ENCODE measurements around the gene HERPUD2.
"Not testable (repeated sequence)": the region's sequence is repeated elsewhere in the genome, so short reads cannot be mapped to it uniquely, and the experiment has no call there.

HERPUD2 gene

DNA sequence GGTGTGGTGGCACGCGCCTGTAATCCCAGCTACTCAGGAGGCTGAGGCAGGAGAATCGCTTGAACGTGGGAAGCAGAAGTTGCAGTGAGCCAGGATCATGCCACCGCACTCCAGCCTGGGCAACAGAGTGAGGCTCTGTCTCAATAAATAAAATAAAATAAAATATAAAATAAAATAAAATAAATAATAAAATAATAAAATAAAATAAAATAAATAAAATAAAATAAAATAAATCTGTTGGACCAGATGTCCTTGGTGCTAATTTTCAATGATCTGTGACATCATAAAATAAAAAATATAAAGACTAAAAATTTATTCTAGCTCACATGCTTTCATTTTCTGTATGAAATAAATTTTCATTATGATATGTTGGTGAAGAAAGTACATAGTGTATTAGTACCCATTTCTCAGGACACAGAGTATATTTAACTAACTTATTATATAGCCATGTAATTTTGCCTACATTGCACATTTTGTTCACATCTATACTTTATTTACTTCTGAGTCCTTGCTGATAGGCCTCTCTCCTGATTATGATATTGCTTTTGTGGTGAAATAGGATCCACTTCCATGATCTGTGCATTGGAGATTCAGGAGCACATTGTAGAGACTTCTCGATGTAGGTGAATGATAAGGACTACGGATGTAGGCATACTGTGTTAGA, 17.8 kb upstream of the HERPUD2 start:
- no peak for DNase-seq

DNA sequence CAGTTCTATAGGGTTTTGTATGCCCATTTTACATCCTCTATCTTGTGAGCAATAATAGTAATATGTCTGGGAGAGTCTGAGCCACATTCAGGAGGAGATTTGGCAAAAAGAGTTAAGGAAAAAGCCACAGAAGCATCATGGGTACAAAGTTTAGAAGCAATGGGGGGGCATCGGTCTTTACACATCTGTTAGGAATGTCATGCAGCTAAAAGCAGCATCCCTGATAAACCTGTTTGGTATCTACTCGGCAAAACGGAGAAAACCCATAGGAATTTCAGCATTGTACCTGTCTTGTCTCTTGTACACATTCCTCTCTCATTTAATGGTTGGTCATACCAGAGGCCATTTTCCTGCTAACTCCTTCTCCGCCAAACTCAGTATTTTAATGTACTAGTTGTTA, 12.5 kb upstream of the HERPUD2 start:
- DNase-seq = no peak

DNA sequence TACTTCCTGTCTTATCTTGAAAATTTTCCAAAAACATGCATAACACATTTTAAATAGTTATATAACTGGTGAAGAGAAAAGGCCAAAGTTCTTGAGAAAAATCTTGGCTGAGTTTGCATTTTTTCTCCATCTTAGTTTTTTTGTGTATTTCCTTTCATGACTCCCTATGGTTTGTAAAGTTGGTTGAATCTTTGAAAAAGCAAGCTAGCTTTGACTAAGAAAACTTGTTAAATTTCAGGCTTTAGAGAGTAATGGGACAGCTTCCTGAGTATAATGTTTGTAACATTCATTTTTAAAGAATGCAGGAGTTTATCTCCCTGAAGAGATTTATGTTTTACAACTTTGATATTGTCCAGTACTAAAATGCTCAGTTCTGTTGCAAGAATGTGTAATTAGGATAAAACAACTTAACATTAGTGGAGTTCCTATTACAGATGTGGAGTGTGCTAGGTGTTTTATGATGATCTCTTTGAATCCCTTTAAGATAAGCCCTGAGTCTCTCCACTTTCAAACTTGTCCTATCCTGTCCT, 11.1 kb upstream of the HERPUD2 start:
- no peak for DNase-seq

DNA sequence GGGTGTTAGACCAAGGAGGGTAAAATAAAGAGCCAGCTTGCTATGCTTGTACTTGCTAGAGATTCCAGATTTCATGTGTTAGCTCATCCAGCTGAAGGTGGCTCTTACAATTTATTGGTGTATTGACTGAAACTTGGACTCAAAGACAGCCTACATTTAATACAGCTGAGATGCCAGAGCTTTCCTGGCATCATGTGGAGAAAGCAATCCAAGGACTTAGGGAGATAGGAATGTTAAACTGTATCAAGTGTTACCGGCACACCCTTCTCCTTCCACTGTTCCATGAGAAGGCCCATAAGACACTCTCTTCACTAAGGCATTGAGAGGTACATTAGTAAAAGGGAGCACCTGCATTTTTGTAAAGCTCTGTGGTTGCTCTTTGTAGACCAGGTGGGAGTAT, 9.3 kb upstream of the HERPUD2 start:
- DNase-seq = no peak

DNA sequence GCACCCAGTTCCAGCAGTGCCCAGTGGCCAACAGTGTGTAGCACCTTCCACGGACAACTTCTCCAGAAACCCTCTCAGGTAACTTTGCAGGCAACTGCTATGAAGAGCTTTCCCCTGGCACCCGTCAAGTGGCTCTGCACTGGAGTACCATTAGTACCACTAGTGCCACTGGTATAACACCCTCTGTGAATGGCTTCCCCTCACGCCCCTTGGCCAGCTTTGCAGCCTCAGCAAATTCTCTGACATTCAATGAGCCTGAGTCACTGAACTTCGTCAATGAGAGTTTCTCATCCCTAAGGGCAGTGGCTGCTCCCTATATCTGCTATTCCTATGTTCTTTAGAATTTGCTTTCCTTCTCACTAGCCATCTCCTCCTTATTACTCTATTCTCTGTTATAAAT, 7.6 kb upstream of the HERPUD2 start:
- DNase-seq = no peak

DNA sequence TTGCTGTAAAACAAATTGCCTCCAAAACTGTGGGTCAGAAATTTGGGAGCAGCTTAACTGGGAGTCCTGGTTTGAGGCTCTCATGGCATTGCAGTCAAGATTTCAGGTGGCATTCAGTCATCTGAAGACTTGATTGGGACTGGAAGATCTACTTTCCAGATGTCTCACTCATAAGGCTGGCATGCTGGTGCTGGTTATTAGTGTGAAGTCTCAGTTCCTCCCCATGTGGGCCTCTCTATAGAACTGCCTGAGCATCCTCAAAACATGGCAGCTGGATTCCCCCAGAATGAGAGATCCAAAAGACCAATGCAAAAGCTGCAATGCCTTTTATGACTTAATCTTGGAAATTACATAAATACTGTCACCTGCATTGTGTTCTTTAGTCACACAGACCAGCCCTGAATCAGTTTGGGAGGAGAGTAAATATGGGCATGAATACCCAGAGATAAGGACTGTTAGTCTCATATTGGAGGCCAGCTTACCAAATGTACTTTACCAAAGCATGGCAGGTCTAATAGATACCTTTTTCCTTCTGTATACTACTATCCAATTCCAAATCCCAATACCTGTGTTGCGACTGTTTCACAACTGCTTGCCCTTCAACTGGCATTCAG, 6.5 kb upstream of the HERPUD2 start:
- no peak for DNase-seq

DNA sequence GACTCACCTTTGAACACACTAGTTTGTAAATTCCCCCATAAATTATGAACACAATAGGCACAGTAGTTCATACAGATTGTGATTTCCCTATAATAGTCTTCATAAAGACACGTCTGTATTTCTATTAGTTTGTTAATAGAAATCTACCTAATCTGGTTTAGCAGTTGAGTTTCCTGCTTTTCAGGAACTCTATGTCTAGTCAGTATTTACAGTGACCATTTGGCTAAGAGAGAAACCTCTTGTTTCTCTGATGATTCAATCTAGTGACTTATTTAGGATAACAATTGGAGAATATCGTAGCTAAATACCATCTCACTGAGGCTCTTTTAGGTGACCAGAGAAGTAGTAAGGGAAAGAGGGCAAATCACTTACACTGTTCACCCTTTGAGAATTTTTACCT, 5.9 kb upstream of the HERPUD2 start:
- no peak for DNase-seq

DNA sequence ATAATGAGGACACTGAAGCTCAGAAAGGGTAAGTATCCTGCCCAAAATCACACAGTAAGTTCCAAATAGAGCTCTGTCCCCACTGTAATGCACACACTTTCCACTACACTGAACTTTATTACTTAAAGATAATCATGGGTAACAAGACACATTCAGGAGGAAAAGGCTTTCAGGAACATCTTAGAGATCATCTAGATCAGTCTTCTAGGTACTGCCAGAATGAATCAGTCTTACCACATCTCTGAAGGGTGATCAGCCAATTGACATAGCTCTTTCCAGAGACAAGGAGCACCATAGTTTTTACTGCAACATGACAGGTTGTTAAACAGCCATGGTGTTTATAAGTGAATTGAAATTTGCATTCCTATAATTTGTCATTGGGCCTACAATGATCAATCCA, 5.4 kb upstream of the HERPUD2 start:
- no peak for DNase-seq

DNA sequence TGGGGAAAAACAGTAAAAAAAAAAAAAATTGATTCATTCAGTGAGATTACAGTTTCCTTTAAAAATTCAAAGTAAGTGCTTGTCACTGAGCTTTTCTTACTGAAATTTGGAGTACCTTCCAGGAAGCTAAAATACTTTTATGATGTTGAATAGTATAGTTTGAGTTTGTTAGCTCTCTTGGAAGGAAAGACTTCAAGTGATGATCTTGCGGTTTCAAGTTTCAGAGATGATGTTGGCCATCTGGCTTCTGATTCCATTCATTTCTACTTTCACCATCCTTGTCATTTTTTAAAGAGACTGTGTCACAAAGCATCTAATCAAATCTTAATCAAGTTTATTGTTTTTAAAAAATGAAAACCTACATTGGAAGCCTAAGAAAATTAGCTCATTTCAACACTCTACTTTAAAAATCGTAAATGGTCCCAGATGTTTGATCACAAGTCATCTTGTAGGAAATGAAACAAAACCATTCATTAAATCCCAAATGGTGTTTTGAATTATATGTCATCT, 4.9 kb upstream of the HERPUD2 start:
- no peak for DNase-seq

DNA sequence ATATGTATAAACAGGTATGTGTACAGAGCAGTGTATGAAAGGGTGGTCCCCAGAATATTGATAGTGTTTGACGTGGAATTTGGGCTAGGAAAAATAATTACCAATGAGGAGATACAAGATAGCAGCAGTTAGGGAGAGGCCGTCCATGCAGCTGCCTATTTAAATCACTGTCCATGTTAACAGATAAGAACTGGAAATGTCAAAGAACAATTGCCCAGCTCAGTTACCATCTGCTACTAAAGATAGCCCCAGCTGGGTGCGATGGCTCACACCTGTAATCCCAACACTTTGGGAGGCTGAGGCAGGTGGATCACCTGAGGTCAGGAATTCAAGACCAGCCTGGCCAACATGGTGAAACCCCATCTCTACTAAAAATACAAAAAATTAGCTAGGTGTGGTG, 3.4 kb upstream of the HERPUD2 start:
- DNase-seq = not testable (repeated sequence)

DNA sequence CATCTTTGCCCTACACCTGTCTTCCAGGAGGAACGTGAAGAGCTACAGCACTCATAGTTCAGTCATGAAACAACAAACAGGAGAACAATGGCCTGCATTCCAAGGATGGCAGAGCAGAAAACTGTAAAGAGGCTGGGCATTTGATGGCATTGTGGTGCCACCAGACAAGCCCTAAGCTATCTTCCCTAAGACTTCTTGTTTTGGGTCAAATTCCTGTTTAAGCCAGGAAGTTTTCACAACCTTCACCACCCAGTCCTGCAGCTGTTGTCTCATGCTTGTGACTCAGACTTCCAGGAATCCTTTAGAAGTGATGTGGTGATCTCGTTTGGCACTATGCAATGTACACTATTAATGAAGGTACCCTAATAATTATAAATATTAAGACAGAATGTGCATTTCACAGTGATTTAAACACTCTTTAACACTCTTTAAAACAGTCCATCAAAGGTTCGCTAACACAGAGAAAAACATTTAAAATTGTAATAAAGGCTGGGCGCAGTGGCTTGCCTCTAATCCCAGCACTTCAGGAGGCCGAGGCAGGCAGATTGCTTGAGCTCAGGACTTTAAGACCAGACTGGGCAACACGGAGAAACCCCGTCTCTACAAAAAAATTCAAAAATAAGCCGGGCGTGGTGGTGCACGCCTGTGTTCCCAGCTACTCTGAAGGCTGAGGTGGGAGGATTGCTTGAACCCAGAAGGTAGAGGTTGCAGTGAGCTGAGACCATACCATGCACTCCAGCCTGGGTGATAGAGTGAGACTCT, 2.7 kb upstream of the HERPUD2 start:
- DNase-seq = no peak

DNA sequence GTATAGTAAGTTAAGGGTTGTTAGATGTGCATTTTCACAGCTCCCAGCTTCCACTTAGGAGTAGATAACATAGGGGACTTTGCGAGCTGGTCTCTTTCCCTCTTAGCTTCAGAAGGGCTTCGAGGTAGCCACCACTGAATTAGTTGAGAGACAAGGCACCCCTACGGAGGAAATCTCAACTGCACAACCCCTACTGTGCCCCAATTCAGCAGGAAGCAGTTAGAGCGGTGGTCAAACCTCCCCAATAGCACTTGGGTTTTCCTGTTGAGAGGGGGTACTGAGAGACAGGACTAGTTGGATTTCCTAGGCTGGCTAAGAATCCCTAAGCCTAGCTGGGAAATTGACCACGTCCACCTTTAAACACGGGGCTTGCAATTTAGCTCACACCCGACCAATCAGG, 1.1 kb upstream of the HERPUD2 start:
- no peak for DNase-seq

DNA sequence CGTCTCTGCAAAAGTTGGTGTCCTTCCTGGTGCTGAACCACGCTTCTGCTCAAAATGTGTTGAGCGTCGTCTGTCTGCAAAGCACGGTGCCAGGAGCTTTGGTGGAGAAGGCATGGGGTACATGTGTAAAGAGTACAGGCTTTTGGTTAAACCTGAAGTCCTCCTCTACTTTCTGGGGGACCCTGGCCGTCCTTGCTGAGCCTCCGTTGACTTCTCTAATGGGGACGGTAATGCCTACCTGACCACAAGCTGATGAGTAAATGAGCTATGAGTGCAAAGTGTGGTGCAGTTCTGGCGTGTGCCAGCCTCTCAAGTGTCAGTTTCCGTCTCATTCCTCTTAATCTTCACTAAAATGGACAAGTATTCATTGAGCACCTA, 527 bp upstream of the HERPUD2 start:
- DNase-seq = no peak

DNA sequence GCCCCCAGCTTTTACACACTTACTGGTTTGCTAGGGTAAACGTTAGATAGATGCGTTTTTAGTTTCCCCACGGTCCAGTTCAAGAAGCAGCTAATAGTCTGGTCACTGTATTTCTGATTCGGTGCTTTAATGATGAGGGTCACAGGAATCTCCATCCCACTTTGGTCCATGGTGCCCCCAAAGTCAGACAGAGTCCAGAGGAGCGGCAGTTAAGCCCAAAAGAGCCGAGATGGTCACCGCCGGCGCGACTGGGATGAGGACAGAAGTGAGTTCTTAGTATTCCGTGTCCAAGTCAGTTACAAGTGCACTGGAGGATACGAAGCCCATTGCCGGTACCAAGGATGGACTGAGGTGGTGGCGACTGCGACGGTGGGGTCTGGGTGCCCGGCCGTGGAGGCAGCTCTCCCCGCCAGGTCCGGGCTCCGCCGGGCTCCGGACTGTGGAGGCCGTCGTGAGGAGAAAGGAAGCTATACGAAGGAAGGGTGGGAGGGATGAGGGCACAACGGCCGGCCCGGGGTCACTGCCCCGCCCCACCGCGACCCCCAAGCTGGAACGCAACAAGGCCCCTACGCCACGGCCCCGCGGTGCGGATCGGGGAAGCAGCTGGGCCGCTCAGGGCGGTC, 663 bp downstream of the HERPUD2 start:
- no peak for DNase-seq

DNA sequence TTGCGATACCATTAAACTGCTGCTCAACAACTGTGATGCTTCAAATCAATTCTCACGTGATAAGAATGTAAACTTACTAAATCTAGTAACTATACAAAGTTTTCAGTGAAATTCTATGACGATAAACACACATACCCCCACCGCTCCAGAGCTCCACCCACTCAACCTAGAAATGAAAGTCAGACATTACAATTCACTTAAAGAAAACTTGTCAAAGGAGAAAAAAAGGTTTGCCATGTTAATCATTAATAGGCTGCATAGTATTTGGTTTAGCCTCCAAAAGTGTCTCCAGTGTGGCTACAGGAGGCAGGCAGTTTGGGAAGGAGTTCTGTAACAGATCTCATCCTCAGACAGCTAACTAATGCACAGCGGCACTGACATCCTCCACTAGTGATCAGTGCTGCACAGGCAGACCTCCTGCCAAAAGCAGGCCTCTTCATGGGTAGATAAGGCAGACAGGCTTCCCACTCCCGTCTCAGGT, 3.1 kb downstream of the HERPUD2 start:
- DNase-seq = no peak

DNA sequence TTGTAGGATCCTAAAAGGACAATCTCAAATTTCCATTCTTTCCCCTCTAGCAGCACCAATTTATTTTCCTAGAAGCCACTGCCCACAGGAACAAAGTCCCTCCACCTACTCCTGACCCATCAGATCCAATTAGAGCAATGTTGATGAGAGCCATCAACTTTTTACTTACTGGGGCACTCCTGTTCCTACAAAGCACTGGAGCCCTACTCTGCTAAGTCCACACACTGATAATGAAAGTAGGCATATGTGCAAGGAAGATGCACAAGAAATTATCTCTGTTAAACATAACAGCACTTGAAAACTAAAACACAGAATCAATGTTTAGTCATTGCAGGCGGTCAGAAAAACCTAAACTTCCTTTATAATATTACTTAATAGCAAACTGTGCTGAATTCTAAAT, 3.6 kb downstream of the HERPUD2 start:
- no peak for DNase-seq

DNA sequence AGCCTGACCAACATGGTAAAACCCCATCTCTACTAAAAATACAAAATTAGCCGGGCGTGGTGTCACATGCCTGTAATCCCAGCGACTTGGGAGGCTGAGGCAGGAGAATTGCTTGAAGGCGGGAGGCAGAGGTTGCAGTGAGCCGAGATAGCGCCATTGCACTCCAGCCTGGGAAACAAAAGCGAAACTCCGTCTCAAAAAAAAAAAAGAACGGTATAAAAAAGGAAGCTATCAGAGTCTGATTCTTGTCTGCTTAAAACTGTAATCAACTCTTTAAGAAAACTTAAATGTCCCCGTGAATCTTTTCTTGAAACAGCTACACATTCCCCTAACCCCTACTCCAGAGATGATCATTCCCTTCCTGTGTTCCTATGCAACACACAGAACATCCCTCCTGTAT, 4.3 kb downstream of the HERPUD2 start:
- DNase-seq = not testable (repeated sequence)

DNA sequence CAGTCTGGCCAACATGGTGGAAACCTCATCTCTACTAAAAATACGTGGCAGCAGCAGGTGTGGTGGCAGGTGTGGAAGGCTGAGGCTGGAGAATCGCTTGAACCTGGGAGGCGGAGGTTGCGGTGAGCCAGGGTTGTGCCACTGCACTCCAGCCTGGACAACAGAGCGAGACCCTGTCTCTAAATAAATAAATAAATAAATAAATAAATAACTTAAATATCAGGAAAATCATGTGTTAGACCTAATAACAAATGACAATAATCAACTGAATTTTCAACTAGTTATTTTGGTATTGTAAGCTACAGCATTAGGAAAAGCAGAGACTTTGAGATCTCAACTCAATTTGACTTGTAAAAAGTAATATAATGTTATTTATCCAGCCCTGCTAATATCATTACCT, 9.2 kb downstream of the HERPUD2 start:
- no peak for DNase-seq

DNA sequence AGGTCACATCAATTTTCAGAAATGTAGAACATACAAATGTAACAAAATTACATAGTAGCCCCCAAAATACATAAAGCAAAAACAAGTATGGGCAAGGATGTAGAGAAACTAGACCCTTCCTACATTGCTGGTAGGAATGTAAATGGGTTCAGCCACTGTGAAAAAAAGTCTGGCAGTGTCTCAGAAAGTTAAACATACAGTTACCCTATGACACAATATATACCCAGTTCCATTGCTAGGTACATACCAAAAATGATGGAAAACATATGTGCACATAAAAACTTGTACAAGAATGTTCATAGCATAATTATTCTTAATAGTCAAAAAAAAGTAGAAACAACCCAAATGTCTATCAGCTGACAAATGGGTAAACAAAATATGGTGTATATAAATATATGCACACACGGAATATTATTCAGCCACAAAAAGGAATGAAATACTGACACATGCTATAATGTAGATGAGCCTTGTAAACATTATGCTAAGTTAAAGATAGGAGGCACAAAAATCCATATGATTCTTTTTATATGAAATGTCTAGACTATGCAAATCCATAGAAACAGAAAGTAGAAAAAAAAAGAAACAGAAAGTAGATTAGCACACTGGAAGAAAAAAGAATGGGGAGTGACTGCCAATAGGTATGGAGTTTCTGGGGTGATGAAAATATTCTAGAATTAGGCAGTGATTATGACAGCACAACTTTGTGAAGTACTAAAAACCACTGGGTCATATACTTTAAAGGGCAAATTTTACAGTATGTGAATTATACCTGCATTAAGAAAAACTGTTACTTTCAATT, 13.5 kb downstream of the HERPUD2 start:
- no peak for DNase-seq

DNA sequence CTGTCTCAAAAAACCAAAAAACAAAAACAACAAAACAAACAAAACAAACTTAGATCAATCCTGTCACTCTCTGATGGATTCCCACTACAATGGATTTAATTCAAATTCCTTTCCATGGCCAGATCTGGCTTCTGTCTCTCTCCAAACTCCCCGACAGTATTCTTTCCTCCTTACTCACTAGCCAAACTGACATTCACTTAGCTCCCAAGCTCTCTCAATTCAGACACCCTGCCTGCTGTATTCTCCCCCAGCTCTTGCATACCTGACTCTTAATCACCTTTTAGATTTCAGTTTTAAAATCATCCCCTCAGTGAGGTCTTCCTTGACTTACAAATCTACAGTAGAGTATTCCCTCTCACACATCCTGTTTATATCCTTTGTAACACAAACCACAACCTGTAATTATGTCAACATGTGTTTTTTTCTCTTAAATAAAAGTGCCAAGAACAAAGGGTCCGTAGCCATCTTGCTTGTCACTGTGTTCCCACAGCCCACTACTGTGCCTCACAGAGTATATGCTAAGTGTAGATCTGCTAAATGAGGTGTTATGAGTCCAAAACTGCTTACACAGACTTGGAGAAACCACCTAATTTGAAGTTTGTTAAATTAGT, 14.4 kb downstream of the HERPUD2 start:
- DNase-seq = no peak

DNA sequence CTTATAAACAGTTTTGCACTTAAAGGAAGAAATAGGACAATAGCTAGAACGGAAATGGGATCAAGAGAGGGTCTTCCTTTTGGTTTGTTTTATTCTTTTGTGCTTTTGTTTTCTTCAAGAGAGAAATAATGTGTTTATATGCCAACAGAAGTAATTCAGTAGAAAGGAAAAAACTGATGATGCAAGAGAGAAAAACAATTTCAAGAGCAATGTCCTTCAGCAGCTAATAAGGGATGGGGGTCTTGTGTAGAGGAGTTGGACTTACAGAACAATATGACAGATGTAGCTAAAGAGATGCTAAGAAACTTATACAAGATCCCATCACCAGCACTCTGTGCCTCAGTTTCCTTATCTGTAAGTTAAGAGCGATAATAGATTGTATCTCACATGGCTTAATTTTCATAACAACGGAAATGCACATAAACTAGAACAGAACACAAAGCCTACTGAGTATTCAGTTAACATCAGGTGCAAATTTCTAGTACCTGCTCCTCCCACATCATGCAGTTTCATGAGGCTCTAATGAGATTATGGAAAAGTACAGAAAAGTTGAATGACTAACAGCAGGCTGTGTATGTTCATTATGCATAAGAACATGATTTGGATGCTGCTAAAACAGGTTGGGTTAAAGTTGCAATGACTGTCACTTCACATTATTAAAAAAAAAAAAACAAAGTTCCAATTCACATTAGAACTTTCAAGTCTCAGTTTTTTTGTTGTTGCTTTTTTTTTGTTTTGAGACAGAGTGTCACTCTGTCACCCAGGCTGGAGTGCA, 17.2 kb downstream of the HERPUD2 start:
- no peak for DNase-seq
